A549 (cell line): ENCODE results near the gene ARRDC4.

Experiments
- CEBPB ChIP-seq, 2 experiments: fragments of >200 bp in 1 of 2; sonication (Bioruptor Twin) in 1 of 2; formaldehyde crosslinking in 1 of 2; IDR thresholded peaks; 2 replicates each; pipeline ENCODE4 v1.6.1; 2012 to 2016
- CHD2 ChIP-seq: fragments of 150-350 bp; IDR thresholded peaks from 2 replicates; pipeline ENCODE4 v1.6.1; 2014; ENCODE audit warnings: low read length; ENCODE audit not compliant: partially characterized antibody
- CHD4 ChIP-seq: fragments of 200-600 bp; sonication (generic); IDR thresholded peaks from 2 replicates; pipeline ENCODE4 v1.6.1; 2016; ENCODE audit warnings: antibody characterized with exemption, mild to moderate bottlenecking, borderline replicate concordance
- CTCF ChIP-seq: fragments of >200 bp; sonication (Bioruptor Twin); formaldehyde crosslinking; IDR thresholded peaks from 3 replicates; pipeline ENCODE4 v1.5.1; 2016
- EP300 ChIP-seq, 2 experiments: fragments of >200 bp; sonication (Bioruptor Twin); formaldehyde crosslinking; IDR thresholded peaks; 2 replicates in 1 of 2; 3 replicates in 1 of 2; pipeline ENCODE4 v1.6.1; 2016 to 2017
- ESRRA ChIP-seq: fragments of 150-350 bp; IDR thresholded peaks from 2 replicates; pipeline ENCODE4 v1.6.1; 2014; ENCODE audit warnings: mild to moderate bottlenecking, low read length, borderline replicate concordance
- NFE2L2 ChIP-seq: fragments of 150-350 bp; conservative IDR thresholded peaks from 2 replicates; pipeline ENCODE4 v1.6.1; 2014; ENCODE audit warnings: low read length
- POLR2A ChIP-seq: IDR thresholded peaks from 2 replicates; pipeline ENCODE4 v1.6.1; 2012; ENCODE audit warnings: mild to moderate bottlenecking, low read length
- POLR2AphosphoS2 ChIP-seq: conservative IDR thresholded peaks from 2 replicates; pipeline ENCODE4 v1.6.1; 2012; ENCODE audit warnings: low read length, improper control_type of control experiment, inconsistent platforms
- SREBF2 ChIP-seq: fragments of 450-650 bp; IDR thresholded peaks from 2 replicates; pipeline ENCODE4 v1.6.1; 2014; ENCODE audit warnings: mild to moderate bottlenecking, moderate library complexity
- TP53 ChIP-seq: fragments of 250-450 bp; sonication (Bioruptor Pico); IDR thresholded peaks from 2 replicates; pipeline ENCODE4 v1.5.0; 2021; ENCODE audit warnings: mild to moderate bottlenecking, moderate library complexity

DNA sequence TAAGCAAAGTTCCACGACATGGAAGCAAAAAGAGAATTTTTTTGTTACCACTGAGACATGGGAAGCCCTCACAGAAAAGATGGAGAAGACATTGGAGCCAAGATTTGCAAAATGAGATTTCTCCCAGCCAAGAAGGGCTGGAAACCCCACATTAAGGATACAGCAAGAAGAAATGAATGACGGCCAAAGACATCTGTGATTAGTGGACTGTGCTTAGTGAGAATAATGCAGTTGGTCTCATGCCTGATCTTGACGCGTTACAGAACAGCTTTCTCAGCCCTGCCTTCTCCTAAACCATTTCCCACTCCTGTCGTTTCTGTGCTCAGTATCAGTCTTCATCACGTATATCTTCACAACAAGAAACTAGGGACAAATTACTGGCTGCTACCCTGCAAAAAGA lies 45.8 kb upstream of the ARRDC4 start:
- TF ChIP-seq CTCF: no peak
- no peak for TF ChIP-seq POLR2A
- TF ChIP-seq CHD4: no peak
- no peak for TF ChIP-seq SREBF2
- TF ChIP-seq ESRRA: no peak
- no peak for TF ChIP-seq EP300 (IDR thresholded peaks at IDR 0.05)
- no peak for TF ChIP-seq CHD2
- no peak for TF ChIP-seq POLR2AphosphoS2
- TF ChIP-seq TP53 (CRISPR knock-in tag): no peak
- TF ChIP-seq NFE2L2: no peak
- TF ChIP-seq CEBPB (IDR thresholded peaks at IDR 0.05): no peak
